Measurements from ENCODE around the gene GAREM1.
"Not testable (repeated sequence)": the region's sequence is repeated elsewhere in the genome, so short reads cannot be mapped to it uniquely, and the experiment has no call there.

GAREM1 gene

GRCh38 chr18:32249147-32249929 lies 221.3 kb downstream of the GAREM1 start:
- DNase-seq, result no peak

GRCh38 chr18:32244881-32245280 lies 225.8 kb downstream of the GAREM1 start:
- DNase-seq, result no peak

- no peak for DNase-seq
Observed at GRCh38 chr18:32243358-32243757, 227.3 kb downstream of the GAREM1 start.

- DNase-seq, result no peak
Observed at GRCh38 chr18:32242395-32242794, 228.3 kb downstream of the GAREM1 start.

GRCh38 chr18:32238635-32239268 lies 231.9 kb downstream of the GAREM1 start:
- no peak for DNase-seq

- DNase-seq, result no peak
Observed at GRCh38 chr18:32237049-32237448, 233.6 kb downstream of the GAREM1 start.

GRCh38 chr18:32233348-32233747 lies 237.3 kb downstream of the GAREM1 start:
- DNase-seq, result not testable (repeated sequence)

- DNase-seq, result no peak
Observed at GRCh38 chr18:32219431-32220018, 251.2 kb downstream of the GAREM1 start.

- DNase-seq, result no peak
Observed at GRCh38 chr18:32216390-32216789, 254.3 kb downstream of the GAREM1 start.

- no peak for DNase-seq
Observed at GRCh38 chr18:32213693-32214092, 257.0 kb downstream of the GAREM1 start.

All from NCI-H748 treated with DMSO at 0.1 percent for 48 hours (cell line).